Loucy (cell line): ENCODE results near the gene TRAF4.

Experiments
- CTCF ChIP-seq: fragments of 200-600 bp; sonication (generic); conservative IDR thresholded peaks from 2 replicates; pipeline ENCODE4 v1.5.1; 2014; ENCODE audit warnings: mild to moderate bottlenecking, antibody characterized with exemption, low read length
- EZH2phosphoT487 ChIP-seq: fragments of 200-600 bp; IDR thresholded peaks from 2 replicates; pipeline ENCODE4 v1.6.1; 2018; ENCODE audit warnings: antibody characterized with exemption, mild to moderate bottlenecking, moderate library complexity, borderline replicate concordance

GRCh38 chr17:28765038-28765437 lies 21.2 kb downstream of the TRAF4 start:
- no peak for TF ChIP-seq EZH2phosphoT487
- TF ChIP-seq CTCF = no peak
